NCI-H2081 (cell line): ENCODE data around the gene AQP12A.
"Not testable (repeated sequence)": the region's sequence is repeated elsewhere in the genome, so short reads cannot be mapped to it uniquely, and the experiment has no call there.

Experiments
- DNase-seq, 2 experiments: peaks; one replicate each; lab custom pipeline; 2025; lab: John Stamatoyannopoulos, UW

The AQP12A gene

GRCh38 chr2:240662681-240663080 is 29.0 kb upstream of the AQP12A start:
- no peak for DNase-seq

GRCh38 chr2:240663546-240664190 is 28.0 kb upstream of the AQP12A start:
- no peak for DNase-seq

- no peak for DNase-seq
These were observed 27.0 kb upstream of the AQP12A start for GRCh38 chr2:240664622-240665021.

GRCh38 chr2:240670402-240670801 is 21.3 kb upstream of the AQP12A start:
- DNase-seq: no peak

GRCh38 chr2:240670950-240671349 is 20.7 kb upstream of the AQP12A start:
- DNase-seq: no peak

GRCh38 chr2:240672076-240672700 is 19.5 kb upstream of the AQP12A start:
- no peak for DNase-seq

- DNase-seq: no peak
These were observed 18.9 kb upstream of the AQP12A start for GRCh38 chr2:240672701-240673190.

GRCh38 chr2:240674461-240675184 is 17.0 kb upstream of the AQP12A start:
- DNase-seq: not testable (repeated sequence)

- DNase-seq: not testable (repeated sequence)
These were observed 16.3 kb upstream of the AQP12A start for GRCh38 chr2:240675345-240675744.

- not testable (repeated sequence) for DNase-seq
These were observed 13.6 kb upstream of the AQP12A start for GRCh38 chr2:240678043-240678442.

- DNase-seq: not testable (repeated sequence)
These were observed 12.8 kb upstream of the AQP12A start for GRCh38 chr2:240678909-240679308.

- not testable (repeated sequence) for DNase-seq
These were observed 11.5 kb upstream of the AQP12A start for GRCh38 chr2:240680185-240680584.

- DNase-seq: not testable (repeated sequence)
These were observed 9.0 kb upstream of the AQP12A start, which contains the start of gene AQP12B for GRCh38 chr2:240682431-240683224. TSS of gene AQP12B (minus strand) at chr2:240682885. CDS start at chr2:240682837, 48 bp downstream.

GRCh38 chr2:240683329-240683979 is 8.2 kb upstream of the AQP12A start:
- DNase-seq: not testable (repeated sequence)

GRCh38 chr2:240683980-240684728 is 7.5 kb upstream of the AQP12A start:
- DNase-seq: not testable (repeated sequence)

- DNase-seq: no peak
These were observed 5.8 kb upstream of the AQP12A start for GRCh38 chr2:240685771-240686371.

GRCh38 chr2:240686460-240686859 is 5.2 kb upstream of the AQP12A start:
- no peak for DNase-seq

- DNase-seq: no peak
These were observed 4.5 kb upstream of the AQP12A start for GRCh38 chr2:240687045-240687740.

- DNase-seq: no peak
These were observed 3.7 kb upstream of the AQP12A start for GRCh38 chr2:240687741-240688552.
